Rectal smooth muscle tissue (tissue), 1 donor: ENCODE data around the gene GAL3ST2.
"Not testable (repeated sequence)": the region's sequence is repeated elsewhere in the genome, so short reads cannot be mapped to it uniquely, and the experiment has no call there.

ENCODE experiments used
- H3K27ac ChIP-seq: one replicate; pipeline ENCODE4 v1.7.0; 2013; ENCODE audit warnings: low read depth, low read length, inconsistent platforms
- H3K27me3 ChIP-seq: one replicate; pipeline ENCODE4 v1.7.0; 2013; ENCODE audit warnings: low read length; ENCODE audit not compliant: control insufficient read depth, insufficient read depth
- H3K36me3 ChIP-seq: one replicate; pipeline ENCODE4 v1.7.0; 2013; ENCODE audit warnings: low read length; ENCODE audit not compliant: control insufficient read depth, insufficient read depth
- H3K4me1 ChIP-seq: one replicate; pipeline ENCODE4 v1.7.0; 2013; ENCODE audit warnings: low read length; ENCODE audit not compliant: control insufficient read depth, insufficient read depth
- H3K4me3 ChIP-seq: one replicate; pipeline ENCODE4 v1.7.0; 2013; ENCODE audit warnings: low read length
- H3K9ac ChIP-seq: one replicate; pipeline ENCODE4 v1.7.0; 2013; ENCODE audit warnings: low read length

Gene GAL3ST2

DNA sequence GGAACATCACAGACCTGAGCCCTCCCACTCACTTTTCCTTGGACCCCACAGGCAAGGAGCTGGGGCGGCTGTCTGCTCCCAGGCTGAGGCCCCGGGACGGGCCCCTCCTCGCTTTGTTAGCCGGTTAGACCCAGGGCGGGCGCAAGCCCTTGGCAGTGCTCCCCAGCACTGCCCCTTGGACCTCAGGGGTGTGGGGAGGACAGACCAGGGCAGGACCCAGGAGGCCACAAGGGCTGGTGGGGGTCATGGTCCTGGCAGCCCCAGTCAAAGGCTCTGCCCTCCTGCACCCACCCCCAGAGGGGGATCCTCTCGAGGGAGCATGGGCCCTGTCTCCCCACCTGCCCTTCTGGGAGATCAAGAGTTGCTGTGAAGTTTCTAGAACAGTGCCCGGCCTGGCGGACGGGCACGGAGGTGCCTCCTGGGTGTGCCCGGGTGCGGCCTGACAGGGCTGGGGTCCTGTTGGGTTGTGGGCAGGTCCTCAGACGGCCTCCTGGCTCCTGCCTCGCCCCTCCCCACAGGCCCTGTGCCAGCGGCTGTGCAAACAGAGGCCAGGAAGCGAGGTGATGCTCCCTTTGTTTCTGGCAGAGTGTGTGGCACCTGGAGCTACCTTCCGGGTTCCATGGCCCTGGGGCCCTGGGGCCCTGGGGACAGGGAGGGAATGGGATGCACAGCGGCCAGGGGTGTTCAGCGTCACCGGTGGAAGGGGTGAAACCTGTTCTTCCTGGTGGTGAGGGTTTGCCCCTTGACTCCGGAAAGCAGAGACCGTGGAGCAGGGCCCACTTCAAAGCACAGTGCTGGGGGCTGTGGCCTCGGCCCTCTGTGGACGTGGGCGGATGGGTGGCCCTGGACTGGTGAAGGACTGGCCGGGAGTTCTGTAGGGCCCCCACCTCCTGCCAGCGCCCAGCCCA lies 2.9 kb upstream of the GAL3ST2 start:
- H3K27ac ChIP-seq = no peak overlapping the region
- H3K27me3 ChIP-seq = peaks cover 2% of the 10 kb centered on the region
- H3K4me1 ChIP-seq = no peaks in the 10 kb centered on the region
- H3K36me3 ChIP-seq = no peaks in the 10 kb centered on the region
- H3K4me3 ChIP-seq = peak overlapping the region; percentile 21
- H3K9ac ChIP-seq = no peak overlapping the region

DNA sequence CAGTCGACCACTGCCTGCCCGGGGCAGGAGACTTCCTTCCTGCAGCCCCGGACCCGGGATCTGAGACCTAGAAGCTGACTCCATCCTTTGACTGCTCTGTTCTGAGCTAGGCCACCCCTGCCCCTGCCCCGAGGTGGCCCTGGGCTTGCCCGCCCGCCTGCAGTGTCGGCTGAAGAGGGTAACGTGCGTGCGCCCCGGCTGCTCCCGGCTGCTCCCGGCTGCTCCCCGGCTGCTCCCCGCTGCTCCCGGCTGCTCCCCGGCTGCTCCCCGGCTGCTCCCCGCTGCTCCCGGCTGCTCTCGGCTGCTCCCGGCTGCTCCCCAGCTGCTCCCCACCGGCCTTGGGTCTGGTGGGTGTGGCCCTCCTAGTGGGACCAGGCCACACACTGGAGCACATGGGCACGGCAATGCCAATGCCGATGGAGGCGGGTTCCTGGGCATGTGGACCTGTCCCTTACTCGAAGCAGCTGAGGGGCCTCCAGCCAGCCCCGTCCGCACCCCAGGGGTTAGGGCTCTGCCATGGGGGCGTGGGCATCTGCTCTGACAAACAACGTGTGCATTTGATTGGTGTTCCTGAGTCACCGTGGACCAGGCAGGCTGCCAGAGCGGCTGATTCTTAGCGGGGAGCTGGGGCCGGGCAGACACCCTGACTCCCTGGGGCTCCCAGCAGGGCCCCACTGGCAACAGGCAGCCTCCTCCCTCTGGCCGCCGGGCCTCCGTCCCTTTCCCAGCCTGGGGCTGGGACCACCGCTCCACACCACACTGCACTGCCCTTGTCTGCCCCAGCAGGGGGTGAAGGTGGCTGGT lies 2.0 kb upstream of the GAL3ST2 start:
- Histone ChIP-seq H3K36me3 (no peaks in the 10 kb centered on the region), H3K9ac (no peak overlapping the region), H3K4me3 (peak overlapping the region; percentile 21), H3K27me3 (peaks cover 2% of the 10 kb centered on the region), H3K4me1 (no peaks in the 10 kb centered on the region), H3K27ac (no peak overlapping the region)

DNA sequence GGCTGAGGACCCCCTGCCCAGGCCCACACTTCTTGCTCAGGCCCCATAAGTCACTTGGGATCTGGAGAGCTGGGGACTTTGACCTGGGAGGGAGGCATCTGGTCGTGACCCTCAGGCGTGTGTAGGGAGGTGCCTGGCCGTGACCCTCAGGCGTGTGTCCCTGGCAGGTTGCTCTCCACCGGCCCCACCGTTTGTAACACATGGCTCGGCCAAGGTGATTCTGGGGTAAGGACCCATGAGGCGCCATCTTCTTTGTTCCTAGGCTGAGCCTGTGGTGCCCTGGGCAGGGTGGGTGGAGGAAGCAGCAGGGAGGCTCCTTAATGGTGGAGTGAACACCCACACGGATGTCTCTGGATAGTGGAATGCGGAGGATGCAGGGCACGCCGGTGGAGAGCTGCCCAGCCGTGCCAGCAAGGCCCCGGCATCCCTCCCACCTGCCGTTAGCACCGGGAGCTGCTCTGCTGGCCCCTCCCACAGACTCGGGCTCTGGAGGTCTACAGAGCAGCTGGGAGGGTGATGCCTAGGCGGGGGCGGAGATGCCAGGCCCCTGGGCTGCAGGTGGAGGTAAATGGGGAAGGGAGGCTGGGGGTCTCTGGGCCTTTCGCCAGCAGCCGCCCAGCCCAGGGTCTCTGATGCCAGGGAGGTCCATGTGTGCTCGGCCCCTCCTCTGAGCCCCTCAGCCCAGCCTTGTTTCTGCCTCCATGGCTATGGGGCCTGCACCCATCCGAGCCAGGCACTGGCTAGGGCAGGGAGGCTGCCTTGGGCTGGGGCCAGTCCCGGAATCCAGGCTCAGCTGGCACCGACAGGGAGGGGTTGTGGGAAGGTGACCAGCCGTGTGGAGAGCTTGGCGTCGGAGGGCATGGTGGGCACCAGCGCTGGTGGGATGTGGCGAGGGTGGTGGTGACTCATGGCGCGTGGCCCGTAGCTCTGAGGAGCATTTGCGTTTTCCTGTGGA lies 1.1 kb upstream of the GAL3ST2 start:
- no peak overlapping the region for H3K4me3 ChIP-seq
- H3K9ac ChIP-seq = no peak overlapping the region
- H3K36me3 ChIP-seq = no peaks in the 10 kb centered on the region
- H3K4me1 ChIP-seq = no peaks in the 10 kb centered on the region
- no peak overlapping the region for H3K27ac ChIP-seq
- H3K27me3 ChIP-seq = peaks cover 2% of the 10 kb centered on the region

DNA sequence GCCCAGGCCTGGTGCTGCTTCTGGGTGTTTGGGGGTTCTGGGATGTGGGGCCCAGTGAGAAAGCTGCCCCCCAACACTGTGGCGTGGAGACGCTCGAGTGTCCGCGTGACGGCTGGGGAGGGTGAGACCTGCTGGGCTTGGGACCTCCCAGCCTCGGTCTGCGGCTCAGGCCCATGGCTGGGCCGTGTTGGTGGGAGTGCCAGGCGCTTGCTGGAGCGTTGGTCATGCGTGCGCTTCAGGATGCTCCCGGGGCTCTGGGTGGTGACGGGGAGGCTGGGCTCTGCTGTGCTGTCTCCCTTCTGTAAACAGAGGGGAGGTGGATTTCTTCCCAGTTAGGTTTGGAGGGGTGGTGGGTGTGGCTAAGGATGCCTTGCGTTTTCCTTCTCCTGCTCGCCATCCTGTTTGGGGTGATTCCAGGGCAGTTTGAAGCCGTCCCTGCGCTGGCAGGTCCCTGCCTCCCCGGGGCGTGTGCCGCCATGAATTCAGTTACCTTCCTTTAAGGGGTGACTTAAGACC lies 606 bp downstream of the GAL3ST2 start:
- peaks cover 2% of the 10 kb centered on the region for H3K27me3 ChIP-seq
- no peaks in the 10 kb centered on the region for H3K4me1 ChIP-seq
- no peak overlapping the region for H3K27ac ChIP-seq
- H3K36me3 ChIP-seq = no peaks in the 10 kb centered on the region
- H3K4me3 ChIP-seq = peak overlapping the region; percentile 55
- no peak overlapping the region for H3K9ac ChIP-seq

DNA sequence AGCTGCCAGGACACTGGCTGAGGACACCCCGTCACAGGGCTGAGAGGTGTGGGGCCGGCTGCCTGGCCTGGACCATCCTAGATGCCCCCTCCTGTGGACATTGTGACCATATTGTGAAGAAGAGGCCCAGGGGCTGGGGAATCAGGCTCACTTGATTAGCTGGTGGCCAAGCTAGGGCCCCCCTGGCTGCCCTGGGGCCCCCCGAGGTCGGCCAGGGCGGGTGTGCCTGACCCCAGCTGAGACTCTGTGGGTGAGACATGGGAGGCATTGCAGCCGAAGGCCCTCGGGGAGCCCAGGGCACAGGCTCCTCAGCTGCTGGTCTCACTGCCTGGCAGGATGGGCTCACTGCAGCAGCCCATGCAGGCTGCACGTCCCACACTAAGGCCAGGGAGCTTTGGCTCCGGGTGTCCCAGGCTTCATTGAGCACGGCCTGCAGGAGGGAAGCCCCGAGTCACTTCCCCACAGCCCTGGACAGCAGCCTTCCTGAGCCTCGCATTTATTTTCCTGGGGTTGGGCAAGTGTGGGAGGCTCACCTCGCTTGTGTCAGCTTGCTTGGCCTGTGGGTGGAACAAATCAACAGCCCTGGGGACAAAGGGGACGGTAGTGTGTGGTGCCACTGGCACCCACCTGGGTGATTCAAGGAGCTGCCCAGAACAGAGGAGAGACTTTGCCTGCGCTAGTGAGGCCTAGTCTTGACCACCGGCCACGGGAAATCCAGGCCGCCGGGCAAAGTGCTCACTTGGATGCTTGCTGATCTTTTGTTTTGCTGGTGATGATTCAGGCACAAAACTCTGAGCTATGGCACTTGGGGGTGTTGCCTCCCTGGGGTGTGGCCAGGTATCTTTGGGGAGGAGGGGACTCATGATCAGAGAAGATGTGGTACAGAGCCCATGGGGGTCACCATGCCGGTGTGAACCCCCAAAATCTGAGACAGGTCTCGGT lies 1.3 kb downstream of the GAL3ST2 start:
- Histone ChIP-seq H3K4me3 (peak overlapping the region; percentile 55), H3K4me1 (no peaks in the 10 kb centered on the region), H3K36me3 (no peaks in the 10 kb centered on the region), H3K9ac (no peak overlapping the region), H3K27ac (no peak overlapping the region), H3K27me3 (peaks cover 2% of the 10 kb centered on the region)

DNA sequence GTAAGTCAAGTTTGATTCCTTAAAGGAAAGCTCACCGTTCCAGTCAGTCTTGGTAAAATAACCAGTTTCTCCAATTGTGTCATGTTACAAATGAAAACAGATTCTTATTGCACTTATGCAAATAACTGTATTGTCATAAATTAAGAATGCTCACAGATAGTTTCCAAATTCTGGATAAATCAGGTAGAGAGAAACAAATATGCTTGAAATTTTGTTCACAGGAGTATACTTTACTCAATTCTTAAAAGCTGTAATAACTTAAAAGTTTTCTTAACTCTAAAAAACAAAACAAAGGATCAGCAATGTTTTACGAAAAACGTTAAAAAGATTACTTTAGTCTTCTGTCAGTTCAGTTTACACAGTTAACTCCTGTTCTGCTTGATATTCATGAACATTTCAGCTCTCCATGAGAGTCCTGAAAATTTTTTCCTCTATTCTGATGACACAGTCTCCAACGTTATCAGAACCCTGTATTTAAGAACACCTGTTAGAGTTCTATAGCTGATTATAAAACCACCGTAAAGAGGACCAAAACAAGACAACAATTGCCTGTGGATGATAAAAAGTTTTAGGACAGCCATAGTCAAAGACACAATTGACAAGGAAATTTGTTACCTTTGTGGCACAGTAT lies 4.4 kb downstream of the GAL3ST2 start:
- no peak overlapping the region for H3K9ac ChIP-seq
- H3K36me3 ChIP-seq = no peaks in the 10 kb centered on the region
- H3K27ac ChIP-seq = no peak overlapping the region
- no peaks in the 10 kb centered on the region for H3K27me3 ChIP-seq
- H3K4me3 ChIP-seq = no peak overlapping the region
- H3K4me1 ChIP-seq = no peaks in the 10 kb centered on the region

DNA sequence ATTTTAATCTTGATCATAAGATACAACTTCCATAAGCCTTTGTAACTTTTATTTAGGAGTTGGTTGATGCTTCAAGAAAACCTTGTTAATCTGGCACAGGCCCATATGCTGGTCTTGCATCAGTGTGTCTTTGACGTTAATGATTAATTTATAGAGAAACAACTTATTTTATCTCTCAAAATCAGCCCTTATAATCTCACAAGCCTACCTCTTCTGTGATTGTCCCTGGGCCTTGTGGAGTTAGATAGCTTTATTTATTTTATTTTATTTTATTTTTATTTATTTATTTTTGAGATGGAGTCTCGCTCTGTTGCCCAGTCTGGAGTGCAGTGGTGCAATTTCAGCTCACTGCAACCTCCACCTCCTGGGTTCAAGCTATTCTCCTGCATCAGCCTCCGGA lies 5.4 kb downstream of the GAL3ST2 start:
- not testable (repeated sequence) for H3K4me3 ChIP-seq, H3K27ac ChIP-seq, H3K9ac ChIP-seq, H3K36me3 ChIP-seq, H3K4me1 ChIP-seq, H3K27me3 ChIP-seq

DNA sequence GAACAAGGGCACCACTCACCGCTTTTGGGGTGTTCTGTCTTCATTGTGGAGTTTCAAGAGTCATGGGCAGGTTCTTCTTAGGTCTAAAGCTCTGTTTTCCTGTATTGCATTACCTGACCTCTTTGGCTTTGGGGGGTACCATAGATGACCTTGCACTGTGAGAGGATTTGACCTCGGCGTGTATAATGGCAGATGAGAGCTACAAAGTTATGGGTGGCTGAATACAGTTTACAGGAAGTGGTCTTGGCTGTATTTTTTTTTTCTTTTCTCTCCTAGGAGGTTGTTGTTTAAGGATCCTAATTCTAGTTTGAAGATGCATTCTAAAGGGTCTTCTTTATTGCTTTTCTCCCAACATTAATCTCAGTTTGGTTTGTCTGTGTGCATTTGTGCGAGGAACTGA lies 11.5 kb downstream of the GAL3ST2 start:
- H3K36me3 ChIP-seq = no peaks in the 10 kb centered on the region
- no peaks in the 10 kb centered on the region for H3K27me3 ChIP-seq
- H3K4me1 ChIP-seq = no peaks in the 10 kb centered on the region
- H3K9ac ChIP-seq = no peak overlapping the region
- H3K4me3 ChIP-seq = no peak overlapping the region
- H3K27ac ChIP-seq = no peak overlapping the region

DNA sequence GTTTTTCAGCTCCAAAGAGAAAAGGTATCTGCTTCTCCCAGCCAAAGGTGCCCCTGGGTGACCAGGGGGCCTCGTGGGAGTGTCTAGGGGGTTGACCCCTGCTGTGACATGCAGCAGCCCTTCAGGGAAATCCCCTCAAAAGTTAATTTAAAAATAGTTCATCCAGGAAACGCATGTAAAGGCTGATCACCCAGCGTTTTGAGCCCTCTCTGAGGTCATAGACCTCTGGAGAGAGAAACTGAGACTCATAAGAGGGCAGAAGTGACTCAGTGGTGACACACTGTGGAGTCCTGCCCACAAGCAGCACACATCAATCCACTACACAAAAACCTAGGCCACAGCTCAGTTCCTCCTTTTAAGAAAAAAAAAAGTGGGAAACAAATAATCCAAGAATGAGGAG lies 11.9 kb downstream of the GAL3ST2 start:
- no peak overlapping the region for H3K4me3 ChIP-seq
- no peaks in the 10 kb centered on the region for H3K36me3 ChIP-seq
- no peak overlapping the region for H3K9ac ChIP-seq
- no peak overlapping the region for H3K27ac ChIP-seq
- no peaks in the 10 kb centered on the region for H3K27me3 ChIP-seq
- no peaks in the 10 kb centered on the region for H3K4me1 ChIP-seq

DNA sequence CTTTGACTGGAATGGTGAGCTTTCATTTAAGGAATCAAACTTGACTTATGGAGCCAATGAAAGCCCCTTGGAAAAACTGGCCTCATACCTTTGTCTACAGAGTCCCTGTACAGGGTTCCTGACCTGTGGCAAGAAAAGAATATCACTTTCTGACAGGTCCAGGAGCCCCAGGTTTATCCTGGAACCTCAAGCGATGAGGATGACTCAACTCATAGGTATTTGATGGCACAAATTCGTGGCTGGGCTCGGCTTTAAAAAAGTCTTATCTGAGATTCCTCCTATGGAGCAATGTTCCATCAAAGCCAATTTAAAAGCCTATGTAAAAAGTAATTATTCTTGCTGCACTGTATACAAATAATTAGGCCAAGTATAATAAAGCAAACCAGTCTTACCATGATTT lies 14.8 kb downstream of the GAL3ST2 start:
- H3K9ac ChIP-seq, H3K4me1 ChIP-seq, H3K27ac ChIP-seq, H3K27me3 ChIP-seq, H3K36me3 ChIP-seq, H3K4me3 ChIP-seq: not testable (repeated sequence)

DNA sequence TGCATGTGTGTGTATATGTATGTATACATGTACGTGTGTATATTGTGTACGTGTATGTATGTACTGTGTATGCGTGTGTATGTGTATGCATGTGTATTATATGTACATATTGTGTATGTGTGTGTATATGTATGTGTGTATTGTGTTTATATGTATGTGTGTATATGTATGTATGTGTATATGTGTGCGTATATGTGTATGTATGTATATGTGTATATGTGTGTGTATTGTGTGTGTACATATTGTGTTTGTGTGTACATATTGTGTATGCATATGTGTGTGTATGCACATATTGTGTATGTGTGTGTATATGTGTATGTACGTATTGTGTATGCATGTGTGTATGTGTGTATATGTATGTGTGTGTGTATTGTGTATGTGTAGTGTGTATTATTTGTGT lies 16.8 kb downstream of the GAL3ST2 start:
- H3K4me1 ChIP-seq = no peaks in the 10 kb centered on the region
- no peak overlapping the region for H3K27ac ChIP-seq
- H3K27me3 ChIP-seq = no peaks in the 10 kb centered on the region
- no peaks in the 10 kb centered on the region for H3K36me3 ChIP-seq
- no peak overlapping the region for H3K4me3 ChIP-seq
- no peak overlapping the region for H3K9ac ChIP-seq
